Keratinocyte (primary cell): ENCODE results near the gene FAIM. TPM values are rescaled to one million over a fixed set of nuclear protein-coding genes. Genes with fewer than 3 reads are reported as not detected.

Experiments
- DNase-seq: peaks from one replicate; pipeline ENCODE4 v3.0.0-alpha.2; 2011; ENCODE audit warnings: low read depth, missing footprints, low spot score
- FAIRE-seq: peaks from 2 replicates; lab custom pipeline; 2011; peaks lifted over from hg19 to GRCh38; lab: Jason Lieb, UNC
- H2AFZ ChIP-seq: 2 replicates; pipeline ENCODE4 v1.6.0; 2012; ENCODE audit warnings: low read length, control low read depth, inconsistent platforms; ENCODE audit not compliant: control insufficient read depth
- H3K27ac ChIP-seq: 2 replicates; pipeline ENCODE4 v1.5.1; 2011; ENCODE audit warnings: low read length; ENCODE audit not compliant: control insufficient read depth, insufficient read depth
- H3K27me3 ChIP-seq: 3 replicates; pipeline ENCODE4 v1.6.0; 2011; ENCODE audit warnings: low read length; ENCODE audit not compliant: control insufficient read depth, insufficient read depth; ENCODE audit errors: extremely low read depth
- H3K36me3 ChIP-seq, 2 experiments: 2 replicates in 1 of 2; 3 replicates in 1 of 2; pipeline ENCODE4 v1.5.1; 2011; ENCODE audit warnings: low read length in 2 of 2, mild to moderate bottlenecking in 1 of 2; ENCODE audit not compliant: control insufficient read depth in 2 of 2, insufficient read depth in 2 of 2; ENCODE audit errors: extremely low read depth in 1 of 2
- H3K4me1 ChIP-seq: 3 replicates; pipeline ENCODE4 v1.5.1; 2011; ENCODE audit warnings: low read length; ENCODE audit not compliant: control insufficient read depth, insufficient read depth; ENCODE audit errors: extremely low read depth
- H3K4me2 ChIP-seq: 3 replicates; pipeline ENCODE4 v1.6.0; 2011; ENCODE audit warnings: low read depth, low read length; ENCODE audit not compliant: control insufficient read depth, insufficient read depth; ENCODE audit errors: extremely low read depth
- H3K4me3 ChIP-seq, 3 experiments: fragments of 200-600 bp in 1 of 3; sonication (generic) in 1 of 3; 2 replicates in 2 of 3; 3 replicates in 1 of 3; pipeline ENCODE4 v1.5.1; 2011 to 2016; ENCODE audit warnings: low read length in 3 of 3, mild to moderate bottlenecking in 3 of 3, control low read depth in 2 of 3, inconsistent platforms in 1 of 3, low read depth in 1 of 3, mixed read lengths in 1 of 3, mixed run types in 1 of 3, moderate library complexity in 1 of 3; ENCODE audit not compliant: control insufficient read depth in 2 of 3, insufficient read depth in 2 of 3; ENCODE audit errors: extremely low read depth in 1 of 3
- H3K79me2 ChIP-seq: 2 replicates; pipeline ENCODE4 v1.6.0; 2012; ENCODE audit warnings: low read length; ENCODE audit not compliant: control insufficient read depth, insufficient read depth
- H3K9ac ChIP-seq: 3 replicates; pipeline ENCODE4 v1.6.0; 2011; ENCODE audit warnings: low read length; ENCODE audit not compliant: control insufficient read depth, insufficient read depth; ENCODE audit errors: extremely low read depth
- H3K9me1 ChIP-seq: 3 replicates; pipeline ENCODE4 v1.6.0; 2011; ENCODE audit warnings: low read length; ENCODE audit not compliant: control insufficient read depth, insufficient read depth; ENCODE audit errors: extremely low read depth
- H3K9me3 ChIP-seq: 2 replicates; pipeline ENCODE4 v1.5.1; 2012; ENCODE audit warnings: low read depth, low read length; ENCODE audit not compliant: control insufficient read depth
- H4K20me1 ChIP-seq: 3 replicates; pipeline ENCODE4 v1.6.0; 2011; ENCODE audit warnings: low read length; ENCODE audit not compliant: control insufficient read depth, insufficient read depth; ENCODE audit errors: extremely low read depth
- EZH2 ChIP-seq: IDR thresholded peaks from one replicate; pipeline ENCODE4 v1.6.1; 2012; ENCODE audit warnings: inconsistent platforms, mild to moderate bottlenecking, low read length, moderate library complexity
- dilution Hi-C: fragments of 300-500 bp; cut with MboI; formaldehyde crosslinking; loops from one replicate; pipeline ENCODE4 v1.7.0; 2020; ENCODE audit warnings: low sequenced_read_pairs; ENCODE audit not compliant: extremely low pct_ligation_motif_present
- polyA plus RNA-seq, 5 experiments: library from polyadenylated mRNA; depleted of rRNA in 3 of 5; stranded (reverse) in 3 of 5; stranded (forward) in 1 of 5; unstranded in 1 of 5; fragments of >200 nt; gene quantifications; 1 replicate in 1 of 5; 2 replicates in 3 of 5; 3 replicates in 1 of 5; pipeline versions ENCODE4 v1.2.1 to v1.2.3, GENCODE V29; 2011 to 2012; ENCODE audit warnings: missing spikeins in 2 of 5, low read depth in 1 of 5, low replicate concordance in 1 of 5
- TF ChIP-seq, protein P1 (sequence below), 3 experiments: IDR thresholded peaks in 1 of 3; conservative IDR thresholded peaks in 1 of 3; optimal IDR thresholded peaks in 1 of 3; 2 replicates in 2 of 3; 3 replicates in 1 of 3; pipeline versions ENCODE3 to v1.5.1; 2011; ENCODE audit warnings: low read length in 3 of 3, mild to moderate bottlenecking in 3 of 3, moderate library complexity in 2 of 3, control low read depth in 1 of 3, inconsistent platforms in 1 of 3; ENCODE audit not compliant: insufficient read depth in 2 of 3; ENCODE audit errors: extremely low read depth in 1 of 3

Gene FAIM
- polyA plus RNA-seq, 1 donor (not counting 4 experiments of a cell fraction or from before 2014, with no cell fraction given) = 6.7 TPM

DNA sequence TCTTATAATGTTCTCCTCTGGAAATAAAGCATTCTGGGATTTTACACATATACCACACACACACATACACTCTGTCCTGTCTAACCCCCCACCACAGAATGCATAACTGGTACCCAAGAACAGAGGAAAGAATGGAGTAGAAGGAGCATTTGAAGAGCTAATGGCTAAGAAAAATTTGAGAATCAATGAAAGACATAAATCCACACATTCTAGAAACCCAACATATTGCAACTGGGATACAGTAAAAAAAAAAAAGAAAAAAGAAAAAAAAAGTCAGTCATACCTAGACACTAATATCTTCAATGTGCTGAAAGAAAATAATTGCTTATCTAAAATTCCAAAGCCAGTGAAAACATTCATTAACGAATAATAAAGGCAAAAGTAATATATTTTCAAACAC, 35.4 kb upstream of the FAIM start:
- no peak overlapping the region for H3K9ac ChIP-seq
- FAIRE-seq (no peak), DNase-seq (no peak)
- dilution Hi-C loops = no loop called here
- H3K36me3 ChIP-seq = no peaks in the 10 kb centered on the region
- no peak overlapping the region for H2AFZ ChIP-seq
- no peak overlapping the region for H3K4me2 ChIP-seq
- no peaks in the 10 kb centered on the region for H3K4me1 ChIP-seq
- TF ChIP-seq EZH2 = no peak
- TF ChIP-seq, protein P1, sequence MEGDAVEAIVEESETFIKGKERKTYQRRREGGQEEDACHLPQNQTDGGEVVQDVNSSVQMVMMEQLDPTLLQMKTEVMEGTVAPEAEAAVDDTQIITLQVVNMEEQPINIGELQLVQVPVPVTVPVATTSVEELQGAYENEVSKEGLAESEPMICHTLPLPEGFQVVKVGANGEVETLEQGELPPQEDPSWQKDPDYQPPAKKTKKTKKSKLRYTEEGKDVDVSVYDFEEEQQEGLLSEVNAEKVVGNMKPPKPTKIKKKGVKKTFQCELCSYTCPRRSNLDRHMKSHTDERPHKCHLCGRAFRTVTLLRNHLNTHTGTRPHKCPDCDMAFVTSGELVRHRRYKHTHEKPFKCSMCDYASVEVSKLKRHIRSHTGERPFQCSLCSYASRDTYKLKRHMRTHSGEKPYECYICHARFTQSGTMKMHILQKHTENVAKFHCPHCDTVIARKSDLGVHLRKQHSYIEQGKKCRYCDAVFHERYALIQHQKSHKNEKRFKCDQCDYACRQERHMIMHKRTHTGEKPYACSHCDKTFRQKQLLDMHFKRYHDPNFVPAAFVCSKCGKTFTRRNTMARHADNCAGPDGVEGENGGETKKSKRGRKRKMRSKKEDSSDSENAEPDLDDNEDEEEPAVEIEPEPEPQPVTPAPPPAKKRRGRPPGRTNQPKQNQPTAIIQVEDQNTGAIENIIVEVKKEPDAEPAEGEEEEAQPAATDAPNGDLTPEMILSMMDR (optimal IDR thresholded peaks at IDR 0.05 in 1 of 3, IDR thresholded peaks at IDR 0.05 in 1 of 3, conservative IDR thresholded peaks at IDR 0.05 in 1 of 3; ENCODE audit: extremely low read depth in 1 of 3, insufficient read depth in 2 of 3, low read length in 3 of 3) = no peak
- no peaks in the 10 kb centered on the region for H3K9me1 ChIP-seq
- H4K20me1 ChIP-seq = no peaks in the 10 kb centered on the region
- no peak overlapping the region for H3K4me3 ChIP-seq
- H3K79me2 ChIP-seq = no peaks in the 10 kb centered on the region
- H3K27ac ChIP-seq = no peak overlapping the region
- no peaks in the 10 kb centered on the region for H3K9me3 ChIP-seq
- H3K27me3 ChIP-seq = no peaks in the 10 kb centered on the region

DNA sequence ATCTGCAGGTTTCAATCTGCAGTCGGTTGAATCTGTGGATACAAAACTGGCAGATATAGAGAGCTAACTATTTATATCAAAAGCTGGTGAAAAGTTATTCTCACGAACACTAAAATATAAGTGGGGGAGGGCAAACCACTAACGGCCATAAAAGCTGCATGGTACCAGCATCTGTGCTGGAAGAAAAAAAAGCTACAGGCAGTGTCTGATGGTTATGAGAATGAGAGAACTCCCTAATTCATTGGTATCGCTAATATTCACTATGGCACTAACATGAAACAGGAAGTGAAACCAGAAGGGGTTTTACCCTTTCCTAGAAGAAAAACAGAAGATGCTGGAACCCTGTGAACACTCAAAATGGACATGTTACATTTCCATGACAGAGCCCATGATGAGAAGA, 30.4 kb upstream of the FAIM start:
- FAIRE-seq (no peak), DNase-seq (no peak)
- no peaks in the 10 kb centered on the region for H3K36me3 ChIP-seq
- H3K9me1 ChIP-seq = no peaks in the 10 kb centered on the region
- no peak overlapping the region for H3K9ac ChIP-seq
- TF ChIP-seq, protein P1 (optimal IDR thresholded peaks at IDR 0.05 in 1 of 3, IDR thresholded peaks at IDR 0.05 in 1 of 3, conservative IDR thresholded peaks at IDR 0.05 in 1 of 3; ENCODE audit: extremely low read depth in 1 of 3, insufficient read depth in 2 of 3, low read length in 3 of 3) = no peak
- no peak for TF ChIP-seq EZH2
- no peaks in the 10 kb centered on the region for H3K27me3 ChIP-seq
- no peak overlapping the region for H3K4me3 ChIP-seq
- dilution Hi-C loops = no loop called here
- H3K9me3 ChIP-seq = no peaks in the 10 kb centered on the region
- H2AFZ ChIP-seq = no peak overlapping the region
- no peaks in the 10 kb centered on the region for H3K4me1 ChIP-seq
- H4K20me1 ChIP-seq = no peaks in the 10 kb centered on the region
- no peaks in the 10 kb centered on the region for H3K79me2 ChIP-seq
- no peak overlapping the region for H3K4me2 ChIP-seq
- H3K27ac ChIP-seq = no peak overlapping the region
